Endothelial cell of coronary artery (primary cell): ENCODE data around the gene IL12B. TPM values are rescaled to one million over a fixed set of nuclear protein-coding genes. Genes with fewer than 3 reads are reported as not detected.

ENCODE experiments used
- total RNA-seq: library from RNA; depleted of rRNA; stranded (reverse); fragments of >200 nt; gene quantifications from 2 replicates; pipeline ENCODE4 v1.2.3, GENCODE V29; 2014

IL12B gene
- not detected in 2 replicates for total RNA-seq

GRCh38 chr5:159330131-159330800, at the start of gene IL12B:
TSS of gene IL12B (minus strand) at chr5:159330487. CDS start at chr5:159326782, 3,705 bp downstream.

Other genes starting within 250 kb of the IL12B start
- gene EBF1, start 230.6 kb downstream of the IL12B start, total RNA-seq = 0.09 and 0.66 TPM in 2 replicates
- gene RNF145, start 120.9 kb downstream of the IL12B start, total RNA-seq = 49.9 and 66.8 TPM in 2 replicates
- gene UBLCP1, start 67.2 kb downstream of the IL12B start, total RNA-seq = 8.6 and 12.0 TPM in 2 replicates